Astrocyte (in vitro differentiated cells and primary cell): ENCODE measurements around the gene SHISA2.
"Not testable (repeated sequence)": the region's sequence is repeated elsewhere in the genome, so short reads cannot be mapped to it uniquely, and the experiment has no call there.

Experiments
- CTCF ChIP-seq: IDR thresholded peaks from 2 replicates; pipeline ENCODE4 v1.5.1; 2011; ENCODE audit warnings: low read depth, mild to moderate bottlenecking, inconsistent platforms, low read length, moderate library complexity; ENCODE audit not compliant: insufficient read depth
- EZH2 ChIP-seq: IDR thresholded peaks from 2 replicates; pipeline ENCODE4 v1.6.1; 2012; ENCODE audit warnings: mild to moderate bottlenecking, low read length, inconsistent platforms; ENCODE audit not compliant: insufficient read depth

- not testable (repeated sequence) for TF ChIP-seq CTCF, EZH2
Observed at GRCh38 chr13:26069642-26070041, 17.8 kb upstream of the SHISA2 start.
